ENCODE measurements around the gene PPA1.
"Not testable (repeated sequence)": the region's sequence is repeated elsewhere in the genome, so short reads cannot be mapped to it uniquely, and the experiment has no call there.

The PPA1 gene

GRCh38 chr10:70191161-70191971 is 41.9 kb downstream of the PPA1 start:
- TF ChIP-seq CTCF (IDR thresholded peaks at IDR 0.05; ENCODE audit: borderline replicate concordance, insufficient read depth, low read depth, low read length), result no peak
- H3K4me3 ChIP-seq (ENCODE audit: low read depth, low read length), result no peak overlapping the region

- no peak for TF ChIP-seq CTCF (IDR thresholded peaks at IDR 0.05; ENCODE audit: borderline replicate concordance, insufficient read depth, low read depth, low read length)
- no peak overlapping the region for H3K4me3 ChIP-seq (ENCODE audit: low read depth, low read length)
Observed at GRCh38 chr10:70190581-70190980, 42.6 kb downstream of the PPA1 start.

GRCh38 chr10:70190102-70190501 is 43.1 kb downstream of the PPA1 start:
- no peak for TF ChIP-seq CTCF (IDR thresholded peaks at IDR 0.05; ENCODE audit: borderline replicate concordance, insufficient read depth, low read depth, low read length)
- H3K4me3 ChIP-seq (ENCODE audit: low read depth, low read length), result no peak overlapping the region

GRCh38 chr10:70188768-70189167 is 44.5 kb downstream of the PPA1 start:
- no peak for TF ChIP-seq CTCF (IDR thresholded peaks at IDR 0.05; ENCODE audit: borderline replicate concordance, insufficient read depth, low read depth, low read length)
- no peak overlapping the region for H3K4me3 ChIP-seq (ENCODE audit: low read depth, low read length)

- no peak for TF ChIP-seq CTCF (IDR thresholded peaks at IDR 0.05; ENCODE audit: borderline replicate concordance, insufficient read depth, low read depth, low read length)
- no peak overlapping the region for H3K4me3 ChIP-seq (ENCODE audit: low read depth, low read length)
Observed at GRCh38 chr10:70186571-70186970, 46.7 kb downstream of the PPA1 start.

GRCh38 chr10:70186090-70186489 is 47.1 kb downstream of the PPA1 start:
- TF ChIP-seq CTCF (IDR thresholded peaks at IDR 0.05; ENCODE audit: borderline replicate concordance, insufficient read depth, low read depth, low read length), result no peak
- no peak overlapping the region for H3K4me3 ChIP-seq (ENCODE audit: low read depth, low read length)

GRCh38 chr10:70183304-70183703 is 49.9 kb downstream of the PPA1 start:
- TF ChIP-seq CTCF (IDR thresholded peaks at IDR 0.05; ENCODE audit: borderline replicate concordance, insufficient read depth, low read depth, low read length), result no peak
- no peak overlapping the region for H3K4me3 ChIP-seq (ENCODE audit: low read depth, low read length)

- H3K4me3 ChIP-seq (ENCODE audit: low read depth, low read length), result not testable (repeated sequence)
Observed at GRCh38 chr10:70179209-70179608, 54.0 kb downstream of the PPA1 start.
